Measurements from ENCODE around the gene ITGB3. TPM values are rescaled to one million over a fixed set of nuclear protein-coding genes. Genes with fewer than 3 reads are reported as not detected.

ITGB3 gene
- total and polyA plus RNA-seq, 2 of the 4 experiments (the other 2 are of a cell fraction): 9.8 to 17.6 TPM

DNA sequence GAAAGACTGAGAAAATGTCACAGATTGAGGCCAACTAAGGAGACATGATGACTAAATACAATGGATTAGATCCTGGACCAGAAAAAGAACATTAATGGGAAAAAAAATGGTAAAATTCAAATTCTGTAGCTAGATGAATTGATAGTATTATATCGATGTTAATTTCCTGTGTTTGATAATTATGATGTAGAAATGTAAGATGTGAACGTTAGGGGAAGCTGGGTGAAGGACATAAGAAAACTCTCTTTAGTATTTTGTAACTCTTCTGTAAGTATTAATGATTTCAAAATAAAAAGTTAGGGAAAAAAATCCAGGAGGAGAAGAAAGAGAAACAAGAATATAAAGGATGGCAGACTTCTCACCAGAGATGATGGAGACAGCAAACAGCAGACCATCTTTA is 2.8 kb upstream of the ITGB3 start:
- Histone ChIP-seq H3K79me1 (ENCODE audit: low read depth in 1 of 2, low read length in 2 of 2) (peaks cover 0 to 17% of the 10 kb centered on the region in 2 experiments; a peak in 2 of 4 replicates), H2BK5ac (ENCODE audit: low read depth, low read length, poor library complexity, severe bottlenecking) (no peak overlapping the region), H2BK20ac (ENCODE audit: low read depth, low read length) (no peak overlapping the region; the same call in 1 of the 2 replicates), H3K4me1 (ENCODE audit: control insufficient read depth, insufficient read depth, low read length) (peaks cover 4% of the 10 kb centered on the region), H3K18ac (ENCODE audit: low read depth, low read length) (no peak overlapping the region), H3K9ac (ENCODE audit: low read depth, low read length) (no peak overlapping the region), H4K8ac (ENCODE audit: low read depth in 2 of 2, low read length in 2 of 2) (no peak overlapping the region), H3K27me3 (ENCODE audit: control insufficient read depth, insufficient read depth, low read length) (no peaks in the 10 kb centered on the region; the same call in 1 of the 2 replicates), H3K9me3 (ENCODE audit: control insufficient read depth, insufficient read depth, low read length) (no peaks in the 10 kb centered on the region), H4K91ac (ENCODE audit: insufficient read depth, low read depth, low read length) (no peak overlapping the region), H3K4me3 (ENCODE audit: insufficient read depth, low read depth, low read length) (no peak overlapping the region), H3K4me2 (ENCODE audit: low read depth, low read length) (no peak overlapping the region), H4K20me1 (ENCODE audit: insufficient read depth, low read length) (no peaks in the 10 kb centered on the region), H3K4ac (ENCODE audit: low read depth, low read length) (no peak overlapping the region), H3K14ac (replicated peaks; ENCODE audit: low read depth, low read length) (no peak overlapping the region), H3K23ac (ENCODE audit: low read depth, low read length) (no peak overlapping the region), H2AK5ac (ENCODE audit: low read depth, low read length) (no peak overlapping the region), H3K56ac (ENCODE audit: extremely low read depth, insufficient read depth, low read length) (no peak overlapping the region), H3K9me1 (ENCODE audit: insufficient read depth, low read length) (no peaks in the 10 kb centered on the region; the same call in 1 of the 2 replicates), H2AFZ (replicated peaks; ENCODE audit: low read length, poor library complexity) (no peak overlapping the region), H2BK15ac (ENCODE audit: low read depth, low read length) (no peak overlapping the region), H4K5ac (ENCODE audit: low read depth, low read length) (no peak overlapping the region), H2BK120ac (ENCODE audit: low read depth, low read length) (no peak overlapping the region), H2AK9ac (replicated peaks; ENCODE audit: low read depth, low read length, poor library complexity) (no peak overlapping the region), H3K36me3 (ENCODE audit: control insufficient read depth, insufficient read depth, low read length) (no peaks in the 10 kb centered on the region), H3K27ac (ENCODE audit: insufficient read depth, low read length) (no peak overlapping the region)
- in situ Hi-C loops (cut with MboI; ENCODE audit: low sequenced_read_pairs): no loop called here
- ChIA-PET CTCF (interaction anchor here (0.6 to 0.8 kb wide), 2 partner anchors 11 to 72 kb away, joined by 3 to 4 read pairs; no protein-coding TSS in a partner anchor), POLR2A (ENCODE audit: unreplicated experiment) (no interaction called here)
- BruUV-seq (replicated peaks): no TSS peak
- intact Hi-C loops (cut with micrococcal nuclease): no loop called here
- TF ChIP-seq RAD21 (IDR thresholded peaks at IDR 0.05; ENCODE audit: low read length) (no peak), NFE2L2 (IDR thresholded peaks at IDR 0.05; ENCODE audit: low read depth, low read length) (no peak), SMC3 (IDR thresholded peaks at IDR 0.05; ENCODE audit: low read depth, low read length) (no peak), POLR2A (IDR thresholded peaks at IDR 0.05; ENCODE audit: low read depth, low read length) (no peak)
- TF ChIP-seq, protein P1, sequence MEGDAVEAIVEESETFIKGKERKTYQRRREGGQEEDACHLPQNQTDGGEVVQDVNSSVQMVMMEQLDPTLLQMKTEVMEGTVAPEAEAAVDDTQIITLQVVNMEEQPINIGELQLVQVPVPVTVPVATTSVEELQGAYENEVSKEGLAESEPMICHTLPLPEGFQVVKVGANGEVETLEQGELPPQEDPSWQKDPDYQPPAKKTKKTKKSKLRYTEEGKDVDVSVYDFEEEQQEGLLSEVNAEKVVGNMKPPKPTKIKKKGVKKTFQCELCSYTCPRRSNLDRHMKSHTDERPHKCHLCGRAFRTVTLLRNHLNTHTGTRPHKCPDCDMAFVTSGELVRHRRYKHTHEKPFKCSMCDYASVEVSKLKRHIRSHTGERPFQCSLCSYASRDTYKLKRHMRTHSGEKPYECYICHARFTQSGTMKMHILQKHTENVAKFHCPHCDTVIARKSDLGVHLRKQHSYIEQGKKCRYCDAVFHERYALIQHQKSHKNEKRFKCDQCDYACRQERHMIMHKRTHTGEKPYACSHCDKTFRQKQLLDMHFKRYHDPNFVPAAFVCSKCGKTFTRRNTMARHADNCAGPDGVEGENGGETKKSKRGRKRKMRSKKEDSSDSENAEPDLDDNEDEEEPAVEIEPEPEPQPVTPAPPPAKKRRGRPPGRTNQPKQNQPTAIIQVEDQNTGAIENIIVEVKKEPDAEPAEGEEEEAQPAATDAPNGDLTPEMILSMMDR (conservative IDR thresholded peaks at IDR 0.05; ENCODE audit: low read depth, low read length): no peak
- dilution Hi-C loops (cut with HindIII; ENCODE audit: low sequenced_read_pairs, unreplicated experiment): no loop called here
- DNase-seq (no peak), ATAC-seq (ENCODE audit: low read depth) (no peak)
- 100% methylated on average over 2 of the region's 2 CpGs; no CpG with 5 or more reads in 1 of the 2 experiments for WGBS, 2 experiments (ENCODE audit: extremely low coverage in 2 of 2, insufficient read length in 1 of 2)
